HG03354 (cell line): ENCODE data around the gene GAST.

Source experiments
- ATAC-seq: cut with Tn5 transposase; IDR thresholded peaks from one replicate; pipeline ENCODE4 v1.9.1; 2021; ENCODE audit warnings: mild to moderate bottlenecking; ENCODE audit not compliant: unreplicated experiment, poor library complexity, severe bottlenecking

GAST gene

DNA sequence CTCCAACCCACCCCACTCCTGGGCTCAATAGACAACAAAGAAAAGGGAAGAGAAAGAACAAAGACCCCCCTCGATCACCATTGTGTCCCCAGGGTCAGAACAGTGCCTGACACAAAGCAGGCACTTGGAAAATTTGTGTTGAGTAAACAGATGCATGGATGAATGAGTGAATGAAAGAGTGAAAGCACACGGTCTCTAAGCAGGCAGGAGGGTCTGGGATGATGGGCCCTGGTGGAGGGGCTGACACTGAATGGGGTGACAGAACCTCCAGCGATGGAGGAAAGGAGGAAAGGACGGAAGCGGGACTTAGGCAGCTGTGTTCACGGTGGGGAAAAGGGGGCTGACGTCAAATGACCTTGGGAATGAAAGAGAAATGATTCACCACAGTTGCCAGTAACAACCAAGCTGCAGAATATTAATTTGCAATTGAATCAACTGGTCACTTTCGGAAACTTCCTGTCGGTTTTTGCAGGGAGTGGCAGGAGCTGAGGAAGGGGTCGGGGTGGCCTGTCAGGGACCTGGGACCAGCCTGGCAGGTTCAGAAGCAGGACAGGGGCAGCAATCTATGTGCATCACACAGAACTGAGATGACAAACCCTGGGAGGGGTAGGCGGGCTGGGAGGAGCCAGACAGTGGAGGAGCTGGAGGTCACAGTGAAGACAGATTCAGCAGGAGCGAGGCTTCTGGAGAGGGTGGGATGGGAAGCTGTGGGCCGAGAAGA is 6.7 kb upstream of the GAST start:
- ATAC-seq: no peak

GRCh38 chr17:41707803-41708669 is 4.1 kb upstream of the GAST start:
- ATAC-seq: no peak

GRCh38 chr17:41710472-41711090 is 1.6 kb upstream of the GAST start:
- ATAC-seq: no peak

DNA sequence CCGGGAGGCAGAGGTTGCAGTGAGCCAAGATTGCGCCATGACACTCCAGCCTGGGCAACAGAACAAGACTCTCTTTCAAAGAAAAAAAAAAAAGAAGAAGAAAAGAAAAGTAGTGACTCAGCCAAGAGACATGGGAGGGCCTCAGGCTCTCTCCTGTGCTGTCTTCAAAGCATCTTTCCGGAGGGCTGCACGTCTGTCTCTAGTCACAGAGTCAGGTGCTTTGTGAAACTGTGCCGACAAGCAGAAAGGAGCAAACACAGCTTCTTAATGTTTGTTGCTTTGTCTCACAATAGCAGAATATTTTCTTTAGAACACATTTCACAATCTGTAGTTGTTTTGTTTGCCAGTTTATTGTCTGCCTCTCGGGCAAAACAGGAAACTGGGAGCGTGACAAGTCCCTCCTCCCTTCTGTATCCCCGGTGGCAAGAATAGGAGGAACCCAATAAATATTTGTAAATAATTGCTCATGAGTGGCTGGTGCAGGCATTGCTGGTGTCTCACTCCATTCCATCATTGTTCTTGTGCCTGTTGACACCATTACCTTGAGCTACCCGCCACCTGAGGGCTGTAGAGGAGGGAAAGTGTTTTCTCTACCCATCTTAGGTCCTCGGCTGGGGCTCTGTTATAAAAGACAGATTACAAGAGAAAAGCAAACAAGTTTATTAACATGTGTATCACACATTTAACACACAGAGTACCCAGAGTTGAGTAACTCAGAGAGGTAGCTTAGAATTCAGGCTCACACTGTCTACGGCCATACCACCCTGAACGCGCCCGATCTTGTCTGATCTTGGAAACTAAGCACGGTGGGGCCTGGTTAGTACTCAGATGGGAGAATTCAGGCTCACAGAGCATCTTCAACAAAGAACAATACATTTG is 5.5 kb downstream of the GAST start:
- no peak for ATAC-seq

GRCh38 chr17:41718287-41718645 is 6.1 kb downstream of the GAST start:
- ATAC-seq: no peak

- ATAC-seq: no peak
Measured at GRCh38 chr17:41722231-41722630, 10.1 kb downstream of the GAST start.

DNA sequence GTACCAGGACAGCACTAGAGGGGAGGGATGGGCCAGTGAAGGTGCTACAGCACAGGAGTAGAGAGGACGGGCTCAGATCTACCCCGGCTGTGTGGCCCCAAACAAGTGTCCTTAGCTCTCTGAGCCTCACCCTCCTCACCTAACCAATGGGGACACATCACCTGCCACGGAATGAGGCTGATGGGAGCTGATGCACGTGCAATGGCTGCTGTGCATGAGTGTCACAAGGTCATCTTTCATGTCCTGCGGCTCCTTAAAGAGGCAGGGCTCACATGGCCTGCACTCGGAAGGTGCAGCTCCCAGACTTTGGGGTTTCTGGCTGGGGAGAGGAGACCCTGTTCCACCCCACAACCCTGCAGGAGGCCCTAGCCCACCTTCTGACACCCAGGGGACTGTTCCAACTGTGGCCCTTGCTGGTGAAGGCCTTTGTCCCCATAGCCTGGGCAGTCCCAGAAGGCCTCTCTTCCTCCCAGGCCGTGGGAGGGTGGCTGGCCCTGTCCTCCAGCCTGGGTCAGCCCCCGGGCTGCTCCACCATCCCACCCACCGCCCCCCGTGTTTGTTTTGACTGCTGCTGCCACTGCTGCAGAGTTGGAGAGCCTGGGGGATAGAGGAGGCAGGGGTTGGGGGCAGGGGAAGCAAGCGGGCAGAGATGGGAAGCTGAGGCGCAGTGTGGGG is 11.8 kb downstream of the GAST start:
- no peak for ATAC-seq

DNA sequence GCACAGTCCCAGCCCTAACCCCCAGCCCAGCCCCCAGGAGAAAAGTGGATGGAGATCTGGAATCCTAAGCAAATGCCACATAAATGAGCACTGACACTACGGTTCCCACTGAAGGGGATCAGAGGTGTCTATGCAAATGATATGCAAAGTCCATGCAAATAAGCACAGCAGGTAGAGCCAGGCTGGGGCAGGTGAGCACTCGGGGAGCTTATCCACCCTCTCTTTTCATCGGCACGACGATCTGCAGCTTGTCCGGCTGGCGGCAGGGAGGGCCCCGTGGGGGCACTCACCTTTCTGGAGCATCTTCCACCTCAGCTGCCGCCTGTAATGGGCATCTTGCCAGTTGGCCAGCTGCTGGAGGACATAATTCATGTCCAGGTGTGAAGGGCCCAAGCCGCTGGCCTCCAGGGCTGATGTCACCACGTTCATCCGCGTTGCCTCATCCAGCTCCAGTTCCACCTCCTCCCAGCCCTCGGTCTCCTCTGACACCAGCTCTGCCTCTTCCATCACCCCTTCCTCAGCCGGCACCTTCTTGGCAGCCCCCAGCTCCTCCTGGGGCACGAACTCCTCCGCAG is 12.4 kb downstream of the GAST start:
- ATAC-seq: no peak

DNA sequence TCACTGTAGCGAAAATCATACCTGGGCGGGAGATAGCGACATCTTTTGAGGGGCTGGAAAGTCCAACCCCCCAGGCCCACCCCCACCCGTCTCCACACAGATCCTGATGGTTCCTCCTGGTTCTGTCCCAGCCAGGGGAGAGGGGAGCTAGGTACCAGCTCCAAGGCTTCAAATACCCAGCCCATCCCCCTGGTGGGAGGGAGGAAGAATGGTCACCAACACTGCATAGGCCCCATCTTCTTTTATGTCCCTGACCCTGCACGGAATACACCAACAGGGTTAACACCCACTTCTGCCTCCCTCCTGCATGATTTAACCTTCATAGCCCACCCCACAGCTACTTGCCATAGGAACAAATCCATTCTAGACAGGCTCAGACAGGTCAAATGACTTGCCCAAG is 13.0 kb downstream of the GAST start:
- ATAC-seq: no peak

- ATAC-seq: no peak
Measured at GRCh38 chr17:41728056-41728455, 15.9 kb downstream of the GAST start.

DNA sequence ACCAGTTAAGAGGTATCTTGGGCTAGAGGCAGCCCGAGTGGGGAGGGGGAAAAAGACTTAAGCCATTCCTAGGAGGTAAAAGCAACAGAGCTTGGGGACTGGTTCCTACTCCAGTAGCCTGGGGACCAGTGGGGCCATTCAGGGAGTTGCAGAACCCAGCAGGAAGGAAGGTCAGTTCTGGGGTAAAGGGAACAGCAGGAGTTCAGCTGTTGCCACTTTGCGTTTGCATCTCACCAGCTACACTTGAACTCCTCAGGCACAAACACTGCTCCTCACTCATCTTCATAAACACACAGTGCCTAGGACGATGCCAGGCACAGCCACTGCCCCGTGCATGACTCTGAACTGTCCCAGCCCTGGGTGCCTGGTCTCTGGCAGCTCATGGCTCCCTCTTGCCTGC is 18.3 kb downstream of the GAST start:
- no peak for ATAC-seq

DNA sequence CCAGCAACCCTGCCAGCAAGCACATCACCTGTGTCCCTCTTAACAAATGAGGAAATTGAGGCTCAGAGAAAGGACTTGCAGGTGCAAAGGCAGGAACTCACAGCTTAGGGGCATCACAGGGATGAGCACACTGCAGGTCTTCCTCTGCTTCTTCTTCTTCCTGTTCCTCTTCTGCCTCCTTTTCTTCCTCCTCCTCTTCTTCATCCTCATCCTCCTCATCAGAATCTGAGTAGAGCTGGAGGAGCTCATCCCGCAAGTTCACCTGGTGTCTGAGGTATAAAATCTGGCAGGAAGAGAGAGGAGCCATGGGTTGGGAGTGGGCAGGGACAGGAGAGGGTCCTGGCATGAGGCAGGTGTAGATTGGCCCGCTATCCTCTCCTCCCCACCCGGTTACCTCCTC is 19.7 kb downstream of the GAST start:
- no peak for ATAC-seq

DNA sequence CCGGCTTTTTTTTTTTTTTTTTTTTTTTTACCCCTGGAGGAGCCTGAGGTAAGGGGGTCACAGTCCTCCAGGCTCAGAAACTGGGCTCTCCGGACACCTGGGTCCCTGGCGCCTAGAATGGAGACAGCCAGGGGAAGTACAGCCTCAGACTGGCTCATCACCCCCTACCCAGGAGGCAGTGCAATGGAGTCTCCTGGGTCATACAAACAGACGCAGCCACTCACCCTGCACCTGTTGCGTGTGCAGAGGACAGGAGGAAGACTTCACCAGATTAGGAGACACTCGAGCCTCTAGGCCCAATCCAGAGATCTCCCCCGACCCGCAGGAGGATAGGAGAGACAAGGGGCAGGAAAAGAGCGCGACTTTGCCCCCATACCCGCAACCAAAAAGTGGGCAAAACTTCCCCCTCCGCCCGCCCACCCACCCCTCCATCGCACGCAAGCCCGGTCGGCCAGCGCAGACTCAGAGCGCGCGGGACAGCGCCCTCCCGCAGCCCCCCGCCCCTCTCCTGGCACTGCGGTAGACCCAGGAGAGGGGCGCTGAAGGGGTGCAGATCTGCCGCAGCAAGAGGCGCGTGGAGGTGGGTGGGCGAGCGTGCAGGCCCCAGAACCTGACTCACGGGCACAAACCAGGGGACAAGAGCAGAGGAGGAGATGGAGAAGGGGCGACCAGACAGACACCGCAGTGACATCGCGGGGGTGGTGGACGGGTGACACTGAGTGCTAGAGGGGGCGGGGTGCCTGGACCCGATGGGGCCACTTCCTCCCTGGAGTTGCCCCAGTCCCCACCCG is 21.4 kb downstream of the GAST start:
- ATAC-seq: no peak

DNA sequence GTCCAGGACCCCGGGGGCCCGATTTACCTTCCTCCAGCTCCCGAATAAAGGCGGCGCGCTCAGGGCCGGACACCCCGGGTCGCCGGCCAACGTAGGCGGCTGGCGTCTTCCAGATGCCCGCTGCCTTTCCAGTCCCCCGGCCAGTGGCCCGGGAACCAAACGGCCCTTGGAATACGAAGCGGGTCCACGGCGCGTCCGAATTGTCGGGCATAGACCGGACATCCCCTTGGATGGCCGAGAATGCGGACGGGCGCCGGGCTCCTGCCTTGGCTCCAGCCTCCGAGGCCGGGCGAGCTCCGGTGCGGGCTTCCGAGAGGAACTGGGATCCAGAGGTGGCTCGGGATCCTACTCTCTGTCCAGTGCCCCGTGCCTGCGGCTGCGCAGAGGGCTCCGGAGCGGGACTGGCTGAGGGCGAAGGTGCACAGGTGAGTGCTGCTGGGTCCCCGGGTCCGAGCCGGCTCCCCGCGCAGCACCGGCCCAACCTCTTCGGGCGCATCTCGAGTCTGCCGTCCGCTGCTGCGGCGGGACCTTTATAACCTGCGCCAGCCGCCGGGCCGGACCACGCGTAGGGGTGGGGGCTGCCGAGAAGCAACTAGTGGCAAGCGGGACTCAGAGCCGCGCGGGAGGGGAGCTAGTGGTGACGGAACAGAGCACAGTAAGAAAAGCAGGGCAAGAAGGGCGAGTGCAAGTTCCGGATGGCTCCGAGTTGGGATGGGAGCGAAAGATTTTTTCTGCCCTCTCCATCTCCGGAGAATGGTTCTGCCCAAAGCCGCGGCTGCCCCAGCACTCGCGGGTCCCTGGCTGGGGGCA is 22.2 kb downstream of the GAST start, which contains the start of gene HAP1:
Gene HAP1 (minus strand): TSS at position 505 of the 810 bp plus-strand sequence. CDS start 9 bp downstream, at position 496.
- no peak for ATAC-seq

- no peak for ATAC-seq
Measured at GRCh38 chr17:41734949-41735313, 22.8 kb downstream of the GAST start.

GRCh38 chr17:41735744-41736143 is 23.6 kb downstream of the GAST start:
- ATAC-seq: no peak

GRCh38 chr17:41736983-41737679 is 25.0 kb downstream of the GAST start:
- no peak for ATAC-seq
